Measurements from ENCODE around the gene WNK2.

WNK2 gene

GRCh38 chr9:93301291-93301811 is 117.4 kb downstream of the WNK2 start:
- Histone ChIP-seq H3K27me3 (no peaks in the 10 kb centered on the region), H3K9me3 (no peaks in the 10 kb centered on the region), H3K36me3 (no peaks in the 10 kb centered on the region), H3K4me1 (no peaks in the 10 kb centered on the region), H3K4me3 (ENCODE audit: low read depth, low read length) (no peak overlapping the region)
- no peak for DNase-seq
- TF ChIP-seq CTCF (IDR thresholded peaks at IDR 0.05; ENCODE audit: low read depth, low read length) = no peak

- Histone ChIP-seq H3K36me3 (no peaks in the 10 kb centered on the region), H3K4me3 (ENCODE audit: low read depth, low read length) (no peak overlapping the region), H3K9me3 (no peaks in the 10 kb centered on the region), H3K27me3 (no peaks in the 10 kb centered on the region), H3K4me1 (no peaks in the 10 kb centered on the region)
- no peak for DNase-seq
- TF ChIP-seq CTCF (IDR thresholded peaks at IDR 0.05; ENCODE audit: low read depth, low read length) = no peak
Observed at GRCh38 chr9:93301911-93302541, 118.1 kb downstream of the WNK2 start.

GRCh38 chr9:93302586-93303257 is 118.8 kb downstream of the WNK2 start:
- TF ChIP-seq CTCF (IDR thresholded peaks at IDR 0.05; ENCODE audit: low read depth, low read length) = peak; percentile 73
- DNase-seq = peak; percentile 81

GRCh38 chr9:93303258-93303771 is 119.4 kb downstream of the WNK2 start:
- H3K4me3 ChIP-seq (ENCODE audit: low read depth, low read length) = no peak overlapping the region
- no peaks in the 10 kb centered on the region for H3K27me3 ChIP-seq
- H3K36me3 ChIP-seq = no peaks in the 10 kb centered on the region
- no peak for DNase-seq
- no peaks in the 10 kb centered on the region for H3K9me3 ChIP-seq
- H3K4me1 ChIP-seq = no peaks in the 10 kb centered on the region
- TF ChIP-seq CTCF (IDR thresholded peaks at IDR 0.05; ENCODE audit: low read depth, low read length) = no peak

More at GRCh38 chr9:93302586-93303257, 118.8 kb downstream of the WNK2 start:
- H3K36me3 ChIP-seq = no peaks in the 10 kb centered on the region
- no peaks in the 10 kb centered on the region for H3K4me1 ChIP-seq
- H3K27me3 ChIP-seq = no peaks in the 10 kb centered on the region
- no peaks in the 10 kb centered on the region for H3K9me3 ChIP-seq
- H3K4me3 ChIP-seq (ENCODE audit: low read depth, low read length) = no peak overlapping the region

GRCh38 chr9:93303806-93304573 is 120.1 kb downstream of the WNK2 start:
- Histone ChIP-seq H3K9me3 (no peaks in the 10 kb centered on the region), H3K27me3 (no peaks in the 10 kb centered on the region), H3K4me1 (no peaks in the 10 kb centered on the region), H3K36me3 (no peaks in the 10 kb centered on the region), H3K4me3 (ENCODE audit: low read depth, low read length) (no peak overlapping the region)
- DNase-seq = no peak
- no peak for TF ChIP-seq CTCF (IDR thresholded peaks at IDR 0.05; ENCODE audit: low read depth, low read length)
